ENCODE results near the gene ADSS1.

The ADSS1 gene

GRCh38 chr14:104724981-104725771 is 1.1 kb downstream of the ADSS1 start:
- H3F3A ChIP-seq (ENCODE audit: insufficient read depth, low read length) = no peaks in the 10 kb centered on the region
- H2AFZ ChIP-seq (ENCODE audit: low read length) = no peak overlapping the region
- no peak overlapping the region for H3K4me3 ChIP-seq (ENCODE audit: low read depth, low read length, poor library complexity, severe bottlenecking)
- H3K4me2 ChIP-seq (ENCODE audit: low read length) = no peak overlapping the region
- 0 out of 2 replicates have a peak, but pooled peaks cover 8% of the 10 kb centered on the region for H3K27me3 ChIP-seq (ENCODE audit: insufficient read depth, low read length)
- no peaks in the 10 kb centered on the region for H3K36me3 ChIP-seq (ENCODE audit: insufficient read depth, low read length)
- no peaks in the 10 kb centered on the region for H3K9me3 ChIP-seq (ENCODE audit: low read length)
- H3K9me2 ChIP-seq (ENCODE audit: low read depth, low read length) = no peaks in the 10 kb centered on the region
- H3K4me1 ChIP-seq (ENCODE audit: insufficient read depth, low read length, severe bottlenecking) = peaks cover 7% of the 10 kb centered on the region
- H3K27ac ChIP-seq (ENCODE audit: low read depth, low read length, poor library complexity, severe bottlenecking) = no peak overlapping the region
- H3K79me2 ChIP-seq (ENCODE audit: insufficient read depth, low read length) = no peaks in the 10 kb centered on the region
- H4K20me1 ChIP-seq (ENCODE audit: insufficient read depth, low read length) = no peaks in the 10 kb centered on the region
- no peak overlapping the region for H3K9ac ChIP-seq (ENCODE audit: low read length)
- no peak for TF ChIP-seq EZH2 (IDR thresholded peaks at IDR 0.05; ENCODE audit: borderline replicate concordance, low read length)
- TF ChIP-seq CTCF (IDR thresholded peaks at IDR 0.05; ENCODE audit: low read length) = peak; percentile 47

- Histone ChIP-seq H3F3A (ENCODE audit: insufficient read depth, low read length) (no peaks in the 10 kb centered on the region), H3K4me2 (ENCODE audit: low read length) (no peak overlapping the region), H3K79me2 (ENCODE audit: insufficient read depth, low read length) (no peaks in the 10 kb centered on the region), H3K4me3 (ENCODE audit: low read depth, low read length, poor library complexity, severe bottlenecking) (no peak overlapping the region), H4K20me1 (ENCODE audit: insufficient read depth, low read length) (no peaks in the 10 kb centered on the region), H3K9me3 (ENCODE audit: low read length) (no peaks in the 10 kb centered on the region), H3K36me3 (ENCODE audit: insufficient read depth, low read length) (no peaks in the 10 kb centered on the region), H3K9me2 (ENCODE audit: low read depth, low read length) (no peaks in the 10 kb centered on the region), H2AFZ (ENCODE audit: low read length) (no peak overlapping the region), H3K4me1 (ENCODE audit: insufficient read depth, low read length, severe bottlenecking) (peaks cover 7% of the 10 kb centered on the region), H3K9ac (ENCODE audit: low read length) (no peak overlapping the region), H3K27ac (ENCODE audit: low read depth, low read length, poor library complexity, severe bottlenecking) (no peak overlapping the region), H3K27me3 (ENCODE audit: insufficient read depth, low read length) (0 out of 2 replicates have a peak, but pooled peaks cover 8% of the 10 kb centered on the region)
- TF ChIP-seq CTCF (IDR thresholded peaks at IDR 0.05; ENCODE audit: low read length) = no peak
- TF ChIP-seq EZH2 (IDR thresholded peaks at IDR 0.05; ENCODE audit: borderline replicate concordance, low read length) = no peak
These were observed 1.9 kb downstream of the ADSS1 start for GRCh38 chr14:104725772-104726548.

GRCh38 chr14:104726600-104727451 is 2.8 kb downstream of the ADSS1 start:
- peaks cover 7% of the 10 kb centered on the region for H3K4me1 ChIP-seq (ENCODE audit: insufficient read depth, low read length, severe bottlenecking)

More at GRCh38 chr14:104726600-104727451, 2.8 kb downstream of the ADSS1 start:
- Histone ChIP-seq H3K9me2 (ENCODE audit: low read depth, low read length) (no peaks in the 10 kb centered on the region), H3K4me3 (ENCODE audit: low read depth, low read length, poor library complexity, severe bottlenecking) (no peak overlapping the region), H3K4me2 (ENCODE audit: low read length) (no peak overlapping the region), H3K9me3 (ENCODE audit: low read length) (no peaks in the 10 kb centered on the region), H3K9ac (ENCODE audit: low read length) (no peak overlapping the region), H3K27me3 (ENCODE audit: insufficient read depth, low read length) (0 out of 2 replicates have a peak, but pooled peaks cover 8% of the 10 kb centered on the region), H3K27ac (ENCODE audit: low read depth, low read length, poor library complexity, severe bottlenecking) (no peak overlapping the region), H3K36me3 (ENCODE audit: insufficient read depth, low read length) (no peaks in the 10 kb centered on the region), H3F3A (ENCODE audit: insufficient read depth, low read length) (no peaks in the 10 kb centered on the region), H4K20me1 (ENCODE audit: insufficient read depth, low read length) (no peaks in the 10 kb centered on the region), H3K79me2 (ENCODE audit: insufficient read depth, low read length) (no peaks in the 10 kb centered on the region), H2AFZ (ENCODE audit: low read length) (no peak overlapping the region)
- TF ChIP-seq EZH2 (IDR thresholded peaks at IDR 0.05; ENCODE audit: borderline replicate concordance, low read length) (no peak), CTCF (IDR thresholded peaks at IDR 0.05; ENCODE audit: low read length) (0 out of 2 replicates have a peak, but pooled peaks have one; percentile 15)
